ENCODE data around the gene RAF1.

RAF1 gene

DNA sequence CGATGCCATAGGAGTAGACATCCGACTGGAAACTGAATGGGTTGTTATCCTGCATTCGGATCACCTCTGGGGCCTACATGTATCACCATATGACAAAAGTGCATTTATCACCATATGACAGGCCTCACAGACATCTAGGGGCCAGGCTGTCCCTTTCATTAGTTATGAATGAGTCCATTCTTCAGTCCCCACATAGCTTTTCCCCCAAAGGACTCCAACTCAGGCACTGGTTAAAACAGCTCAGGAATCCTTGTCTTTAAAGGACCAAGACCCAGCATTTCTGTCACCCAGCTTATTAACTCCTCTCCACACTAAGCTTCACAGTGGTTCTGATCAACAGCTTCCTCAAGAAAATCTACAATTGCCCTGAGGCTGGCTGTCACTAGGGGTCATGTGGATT, 78.7 kb downstream of the RAF1 start:
- in situ Hi-C loops (cut with MboI; ENCODE audit: low pct_unique_long_range_greater_than_20kb, low sequenced_read_pairs, unreplicated experiment): no loop called here
- TF ChIP-seq, protein P1, sequence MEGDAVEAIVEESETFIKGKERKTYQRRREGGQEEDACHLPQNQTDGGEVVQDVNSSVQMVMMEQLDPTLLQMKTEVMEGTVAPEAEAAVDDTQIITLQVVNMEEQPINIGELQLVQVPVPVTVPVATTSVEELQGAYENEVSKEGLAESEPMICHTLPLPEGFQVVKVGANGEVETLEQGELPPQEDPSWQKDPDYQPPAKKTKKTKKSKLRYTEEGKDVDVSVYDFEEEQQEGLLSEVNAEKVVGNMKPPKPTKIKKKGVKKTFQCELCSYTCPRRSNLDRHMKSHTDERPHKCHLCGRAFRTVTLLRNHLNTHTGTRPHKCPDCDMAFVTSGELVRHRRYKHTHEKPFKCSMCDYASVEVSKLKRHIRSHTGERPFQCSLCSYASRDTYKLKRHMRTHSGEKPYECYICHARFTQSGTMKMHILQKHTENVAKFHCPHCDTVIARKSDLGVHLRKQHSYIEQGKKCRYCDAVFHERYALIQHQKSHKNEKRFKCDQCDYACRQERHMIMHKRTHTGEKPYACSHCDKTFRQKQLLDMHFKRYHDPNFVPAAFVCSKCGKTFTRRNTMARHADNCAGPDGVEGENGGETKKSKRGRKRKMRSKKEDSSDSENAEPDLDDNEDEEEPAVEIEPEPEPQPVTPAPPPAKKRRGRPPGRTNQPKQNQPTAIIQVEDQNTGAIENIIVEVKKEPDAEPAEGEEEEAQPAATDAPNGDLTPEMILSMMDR (IDR thresholded peaks at IDR 0.05; ENCODE audit: extremely low read depth, insufficient read depth, missing control alignments): no peak
- DNase-seq (ENCODE audit: low spot score): no peak

DNA sequence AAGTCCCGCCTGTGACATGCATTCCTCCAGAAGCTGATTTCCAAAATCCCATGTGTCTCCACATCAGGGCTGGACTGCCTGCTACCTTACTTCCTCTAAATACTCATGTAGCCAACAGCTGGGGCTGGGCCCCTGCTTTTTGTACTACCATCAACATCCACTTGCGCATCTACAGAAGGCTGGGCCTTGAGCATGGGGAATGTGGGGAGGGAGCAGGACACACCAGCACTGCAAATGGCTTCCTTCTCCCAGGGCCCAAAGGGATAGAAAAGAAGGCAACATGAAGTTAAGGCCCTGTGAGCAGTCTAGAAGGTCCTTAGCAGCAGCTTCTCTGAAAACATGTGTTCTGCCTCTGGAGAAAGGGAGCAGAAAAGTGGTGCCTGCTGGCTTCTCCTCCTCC, 79.8 kb downstream of the RAF1 start:
- in situ Hi-C loops (cut with MboI; ENCODE audit: low pct_unique_long_range_greater_than_20kb, low sequenced_read_pairs, unreplicated experiment): no loop called here
- DNase-seq (ENCODE audit: low spot score): no peak
- TF ChIP-seq, protein P1 (IDR thresholded peaks at IDR 0.05; ENCODE audit: extremely low read depth, insufficient read depth, missing control alignments): no peak

DNA sequence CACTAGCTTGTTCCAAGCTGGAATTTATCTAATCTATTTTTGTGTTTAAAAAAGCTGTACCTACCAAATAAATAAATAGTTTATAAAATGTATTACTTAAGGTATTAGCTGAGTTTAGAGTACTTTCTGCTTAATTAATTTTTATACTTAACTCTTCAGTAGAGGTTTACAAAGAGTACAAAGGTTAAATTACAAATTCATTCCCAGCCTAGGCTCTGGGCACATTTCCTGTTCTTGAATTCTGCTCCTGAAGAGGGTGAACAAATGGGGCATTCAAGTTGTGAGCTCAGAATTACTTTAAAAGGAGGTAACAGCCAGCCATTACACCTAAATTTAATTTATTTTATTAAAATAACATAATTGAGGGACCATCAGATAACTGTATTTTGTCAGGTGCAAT, 80.6 kb downstream of the RAF1 start:
- in situ Hi-C loops (cut with MboI; ENCODE audit: low pct_unique_long_range_greater_than_20kb, low sequenced_read_pairs, unreplicated experiment): no loop called here
- TF ChIP-seq, protein P1 (IDR thresholded peaks at IDR 0.05; ENCODE audit: extremely low read depth, insufficient read depth, missing control alignments): no peak

DNA sequence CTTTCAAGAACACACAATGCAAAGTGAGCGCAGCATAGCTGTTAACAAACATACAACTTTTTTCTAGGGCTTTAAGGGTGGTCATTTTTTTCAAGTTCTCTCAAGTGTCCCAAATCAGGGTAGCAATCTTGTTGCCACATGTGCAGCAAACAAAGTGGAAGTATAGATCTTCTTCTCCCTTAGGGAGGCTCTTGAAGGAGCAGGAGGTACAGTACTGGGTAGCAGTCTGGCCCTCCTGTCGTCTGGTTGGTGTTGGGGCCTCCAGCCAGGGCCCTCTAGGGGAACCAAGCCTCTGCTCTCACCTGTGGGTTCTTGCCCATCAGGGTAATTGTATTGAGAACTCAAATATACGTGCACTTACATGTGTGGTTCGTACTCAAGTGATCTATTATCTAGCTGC, 81.2 kb downstream of the RAF1 start:
- TF ChIP-seq, protein P1 (IDR thresholded peaks at IDR 0.05; ENCODE audit: extremely low read depth, insufficient read depth, missing control alignments): no peak
- DNase-seq (ENCODE audit: low spot score): no peak
- in situ Hi-C loops (cut with MboI; ENCODE audit: low pct_unique_long_range_greater_than_20kb, low sequenced_read_pairs, unreplicated experiment): no loop called here

More for the DNA sequence above, 80.6 kb downstream of the RAF1 start:
- DNase-seq (ENCODE audit: low spot score): no peak

DNA sequence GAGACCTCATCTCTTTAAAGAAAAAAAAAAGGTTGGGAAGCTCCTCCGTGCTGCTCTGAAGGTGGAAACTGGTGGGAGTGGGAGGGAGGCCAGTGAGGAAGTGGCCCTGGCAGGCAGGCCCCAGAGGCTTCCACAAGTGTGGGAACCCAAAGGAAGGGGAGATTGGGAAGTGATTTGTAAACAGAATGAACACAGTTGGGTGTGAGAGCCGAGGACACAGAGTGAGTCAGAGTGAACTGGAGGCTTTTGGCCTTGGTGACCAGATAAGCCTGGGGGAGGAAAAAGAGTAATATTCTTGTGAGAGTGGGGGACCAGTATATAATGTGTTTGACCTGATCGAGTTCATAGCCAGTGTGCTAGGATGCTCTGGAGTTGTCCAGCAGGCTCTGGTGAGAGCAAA, 84.0 kb downstream of the RAF1 start:
- DNase-seq (ENCODE audit: low spot score): no peak
- TF ChIP-seq, protein P1 (IDR thresholded peaks at IDR 0.05; ENCODE audit: extremely low read depth, insufficient read depth, missing control alignments): no peak
- in situ Hi-C loops (cut with MboI; ENCODE audit: low pct_unique_long_range_greater_than_20kb, low sequenced_read_pairs, unreplicated experiment): no loop called here

DNA sequence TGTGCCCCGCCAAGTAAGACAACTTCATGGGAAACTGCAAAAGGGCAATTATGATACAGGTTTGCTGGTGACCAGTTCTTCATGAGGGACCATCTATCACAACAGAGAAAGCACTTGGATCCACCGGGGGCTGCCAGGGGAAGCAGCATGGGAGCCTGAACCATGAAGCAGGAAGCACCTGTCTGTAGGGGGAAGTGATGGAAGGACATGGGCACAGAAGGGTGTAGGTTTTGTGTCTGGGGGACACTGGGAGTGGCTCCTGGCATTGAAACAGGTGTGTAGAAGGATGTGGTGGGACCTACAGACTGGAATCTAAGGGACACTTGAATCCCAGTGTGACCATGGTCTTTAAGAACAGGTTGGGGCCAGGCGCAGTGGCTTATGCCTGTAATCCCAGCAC, 84.5 kb downstream of the RAF1 start:
- in situ Hi-C loops (cut with MboI; ENCODE audit: low pct_unique_long_range_greater_than_20kb, low sequenced_read_pairs, unreplicated experiment): no loop called here
- TF ChIP-seq, protein P1 (IDR thresholded peaks at IDR 0.05; ENCODE audit: extremely low read depth, insufficient read depth, missing control alignments): no peak

DNA sequence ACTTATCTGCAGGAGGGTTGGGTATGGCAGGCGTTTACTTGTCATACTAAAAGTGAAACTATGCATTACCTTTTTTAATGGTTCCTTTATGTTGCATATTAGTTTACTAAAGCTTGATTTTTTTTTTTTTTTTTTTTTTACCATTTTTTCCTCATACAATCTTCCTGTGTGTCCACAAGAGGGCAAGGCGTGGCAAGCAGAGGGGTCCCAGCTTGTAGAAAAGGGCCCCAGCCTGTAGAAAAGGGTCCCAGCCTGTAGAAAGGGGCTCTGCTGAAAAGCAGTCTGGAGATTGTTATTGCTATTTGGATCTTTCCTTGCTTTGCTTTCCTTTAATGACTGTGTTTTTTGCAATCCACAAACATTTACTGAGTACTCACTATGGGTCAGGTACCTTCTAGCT, 85.2 kb downstream of the RAF1 start:
- TF ChIP-seq, protein P1 (IDR thresholded peaks at IDR 0.05; ENCODE audit: extremely low read depth, insufficient read depth, missing control alignments): no peak
- no peak for DNase-seq (ENCODE audit: low spot score)
- in situ Hi-C loops (cut with MboI; ENCODE audit: low pct_unique_long_range_greater_than_20kb, low sequenced_read_pairs, unreplicated experiment): no loop called here

More for the DNA sequence above, 84.5 kb downstream of the RAF1 start:
- DNase-seq (ENCODE audit: low spot score): no peak

All from GM13977 (cell line).